Measurements from ENCODE around the gene SEL1L. TPM values are rescaled to one million over a fixed set of nuclear protein-coding genes. Genes with fewer than 3 reads are reported as not detected.

SEL1L gene
- total and polyA plus RNA-seq, 2 donors, result 17.0 to 22.1 TPM

DNA sequence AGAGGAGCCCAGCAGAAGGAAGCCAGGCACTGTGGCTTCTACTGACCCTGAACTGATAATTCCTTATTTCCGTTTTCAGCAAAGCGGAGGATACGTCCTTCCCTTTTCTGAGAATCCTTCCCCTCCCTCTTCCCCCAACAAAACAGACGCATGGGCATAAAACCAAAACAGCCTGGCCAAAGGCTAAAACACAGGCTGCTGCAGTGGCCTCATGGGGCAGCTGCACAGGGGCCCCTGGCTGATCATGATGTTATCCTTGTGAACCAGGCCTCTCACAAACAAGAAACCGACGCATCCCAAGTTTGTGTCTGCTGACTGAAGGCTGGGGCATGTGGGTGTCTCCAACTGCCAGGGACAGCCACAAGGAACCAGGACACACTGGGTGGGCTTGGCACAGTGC, 110.1 kb downstream of the SEL1L start:
- Histone ChIP-seq H3K4me1 (ENCODE audit: control insufficient read depth in 2 of 2, insufficient read depth in 2 of 2, low read length in 2 of 2) (no peaks in the 10 kb centered on the region), H3K36me3 (ENCODE audit: control insufficient read depth in 2 of 2, insufficient read depth in 2 of 2, low read length in 1 of 2) (no peaks in the 10 kb centered on the region), H3K4me3 (ENCODE audit: low read length in 2 of 2) (no peak overlapping the region), H3K9me3 (ENCODE audit: control insufficient read depth in 2 of 2, insufficient read depth in 1 of 2, low read length in 1 of 2) (no peaks in the 10 kb centered on the region), H3K27me3 (ENCODE audit: control insufficient read depth in 2 of 2, insufficient read depth in 1 of 2, low read length in 1 of 2) (no peaks in the 10 kb centered on the region), H3K27ac (ENCODE audit: low read depth in 1 of 2, low read length in 1 of 2) (no peak overlapping the region)
- 47% methylated on average over 6 of the region's 6 CpGs for WGBS
- no peak for DNase-seq (ENCODE audit: low read depth in 6 of 9, low spot score in 9 of 9)

Other genes with a start within 250 kb of the SEL1L start
- 6.1 TPM for gene STON2, start 133.5 kb downstream of the SEL1L start, total RNA-seq
- 5.4 TPM for gene STON2, start 133.5 kb downstream of the SEL1L start, polyA plus RNA-seq

Data from thymus (tissue), 11 donors.